Activated naive CD8-positive, alpha-beta T cell (primary cell): ENCODE results near the gene SPEM3.
A peak's percentile ranks its signal among the peaks of the same experiment; 100 is the strongest.

Experiments used
- H3K27ac Mint-ChIP-seq: one replicate; pipeline ENCODE4 v1.8.0; 2021; ENCODE audit warnings: mixed read lengths
- H3K27me3 Mint-ChIP-seq: one replicate; pipeline ENCODE4 v1.8.0; 2021; ENCODE audit warnings: mixed read lengths
- H3K36me3 Mint-ChIP-seq: one replicate; pipeline ENCODE4 v1.8.0; 2021; ENCODE audit warnings: mixed read lengths
- H3K4me1 Mint-ChIP-seq: one replicate; pipeline ENCODE4 v1.8.0; 2021; ENCODE audit warnings: low read depth, mixed read lengths
- H3K4me3 Mint-ChIP-seq: one replicate; pipeline ENCODE4 v1.8.0; 2021; ENCODE audit warnings: mild to moderate bottlenecking, mixed read lengths
- H3K9me3 Mint-ChIP-seq: one replicate; pipeline ENCODE4 v1.8.0; 2021; ENCODE audit warnings: low read depth, mixed read lengths

Gene SPEM3

GRCh38 chr17:7393613-7394451 lies 34.8 kb upstream of the SPEM3 start:
- no peaks in the 10 kb centered on the region for H3K36me3 Mint-ChIP-seq
- no peaks in the 10 kb centered on the region for H3K27me3 Mint-ChIP-seq
- peaks cover 28% of the 10 kb centered on the region for H3K4me1 Mint-ChIP-seq
- peak overlapping the region; percentile 87 for H3K27ac Mint-ChIP-seq
- no peaks in the 10 kb centered on the region for H3K9me3 Mint-ChIP-seq
- H3K4me3 Mint-ChIP-seq, result peak overlapping the region; percentile 92

- Mint-ChIP-seq H3K27me3 (no peaks in the 10 kb centered on the region), H3K4me3 (peak within 1 kb of the TSS; percentile 93), H3K9me3 (no peaks in the 10 kb centered on the region), H3K27ac (peak within 1 kb of the TSS; percentile 95), H3K36me3 (no peaks in the 10 kb centered on the region), H3K4me1 (peaks cover 26% of the 10 kb centered on the region)
Observed at GRCh38 chr17:7394452-7395191, 34.0 kb upstream of the SPEM3 start, which contains the start of gene PLSCR3. Gene PLSCR3 (minus strand): TSS chr17:7394525. CDS start chr17:7394110, 415 bp downstream.

- H3K36me3 Mint-ChIP-seq, result no peaks in the 10 kb centered on the region
- no peaks in the 10 kb centered on the region for H3K27me3 Mint-ChIP-seq
- peak overlapping the region; percentile 50 for H3K27ac Mint-ChIP-seq
- H3K9me3 Mint-ChIP-seq, result no peaks in the 10 kb centered on the region
- H3K4me3 Mint-ChIP-seq, result peak overlapping the region; percentile 52
- peaks cover 21% of the 10 kb centered on the region for H3K4me1 Mint-ChIP-seq
Observed at GRCh38 chr17:7396147-7396546, 32.5 kb upstream of the SPEM3 start.

- Mint-ChIP-seq H3K27me3 (no peaks in the 10 kb centered on the region), H3K36me3 (peaks cover 2% of the 10 kb centered on the region), H3K27ac (no peak overlapping the region), H3K9me3 (no peaks in the 10 kb centered on the region), H3K4me3 (no peak overlapping the region), H3K4me1 (peaks cover 16% of the 10 kb centered on the region)
Observed at GRCh38 chr17:7398612-7399011, 30.0 kb upstream of the SPEM3 start.

- H3K4me3 Mint-ChIP-seq, result peak overlapping the region; percentile 95
- H3K9me3 Mint-ChIP-seq, result no peaks in the 10 kb centered on the region
- peaks cover 18% of the 10 kb centered on the region for H3K4me1 Mint-ChIP-seq
- peak overlapping the region; percentile 54 for H3K27ac Mint-ChIP-seq
- no peaks in the 10 kb centered on the region for H3K27me3 Mint-ChIP-seq
- H3K36me3 Mint-ChIP-seq, result peaks cover 2% of the 10 kb centered on the region
Observed at GRCh38 chr17:7403043-7403726, 25.5 kb upstream of the SPEM3 start.

- Mint-ChIP-seq H3K27ac (peak overlapping the region; percentile 89), H3K27me3 (no peaks in the 10 kb centered on the region), H3K9me3 (no peaks in the 10 kb centered on the region), H3K4me3 (peak overlapping the region; percentile 95), H3K36me3 (peaks cover 2% of the 10 kb centered on the region), H3K4me1 (peaks cover 18% of the 10 kb centered on the region)
Observed at GRCh38 chr17:7403727-7403976, 25.0 kb upstream of the SPEM3 start.

GRCh38 chr17:7403977-7404736 lies 24.5 kb upstream of the SPEM3 start, which contains the start of gene TMEM256:
Gene TMEM256 (minus strand): TSS chr17:7404097. CDS start chr17:7404084, 13 bp downstream.
- Mint-ChIP-seq H3K27me3 (no peaks in the 10 kb centered on the region), H3K4me1 (peaks cover 20% of the 10 kb centered on the region), H3K36me3 (peaks cover 2% of the 10 kb centered on the region), H3K27ac (peak within 1 kb of the TSS; percentile 89), H3K9me3 (no peaks in the 10 kb centered on the region), H3K4me3 (peak within 1 kb of the TSS; percentile 95)

- H3K27me3 Mint-ChIP-seq, result no peaks in the 10 kb centered on the region
- H3K36me3 Mint-ChIP-seq, result peaks cover 2% of the 10 kb centered on the region
- H3K4me1 Mint-ChIP-seq, result peaks cover 20% of the 10 kb centered on the region
- no peaks in the 10 kb centered on the region for H3K9me3 Mint-ChIP-seq
- no peak overlapping the region for H3K27ac Mint-ChIP-seq
- H3K4me3 Mint-ChIP-seq, result peak overlapping the region; percentile 95
Observed at GRCh38 chr17:7404737-7405349, 23.8 kb upstream of the SPEM3 start.

GRCh38 chr17:7405350-7406234 lies 23.1 kb upstream of the SPEM3 start:
- peaks cover 20% of the 10 kb centered on the region for H3K4me1 Mint-ChIP-seq
- peaks cover 2% of the 10 kb centered on the region for H3K36me3 Mint-ChIP-seq
- no peaks in the 10 kb centered on the region for H3K27me3 Mint-ChIP-seq
- H3K27ac Mint-ChIP-seq, result peak overlapping the region; percentile 47
- H3K9me3 Mint-ChIP-seq, result no peaks in the 10 kb centered on the region
- H3K4me3 Mint-ChIP-seq, result peak overlapping the region; percentile 84

GRCh38 chr17:7406235-7406825 lies 22.3 kb upstream of the SPEM3 start:
- Mint-ChIP-seq H3K9me3 (no peaks in the 10 kb centered on the region), H3K27me3 (no peaks in the 10 kb centered on the region), H3K36me3 (peaks cover 2% of the 10 kb centered on the region), H3K27ac (no peak overlapping the region), H3K4me3 (peak overlapping the region; percentile 84), H3K4me1 (peaks cover 20% of the 10 kb centered on the region)

- Mint-ChIP-seq H3K4me1 (peaks cover 18% of the 10 kb centered on the region), H3K27me3 (no peaks in the 10 kb centered on the region), H3K4me3 (no peak overlapping the region), H3K9me3 (no peaks in the 10 kb centered on the region), H3K27ac (no peak overlapping the region), H3K36me3 (no peaks in the 10 kb centered on the region)
Observed at GRCh38 chr17:7407082-7407481, 21.6 kb upstream of the SPEM3 start.

GRCh38 chr17:7407485-7408251 lies 21.0 kb upstream of the SPEM3 start, which contains the start of gene NLGN2:
Gene NLGN2 (plus strand): TSS chr17:7407845. CDS start chr17:7408256, 411 bp downstream.
- Mint-ChIP-seq H3K27ac (peak within 1 kb of the TSS; percentile 61), H3K27me3 (no peaks in the 10 kb centered on the region), H3K36me3 (no peaks in the 10 kb centered on the region), H3K4me1 (peaks cover 18% of the 10 kb centered on the region), H3K9me3 (no peaks in the 10 kb centered on the region), H3K4me3 (no peak within 1 kb of the TSS)
